Immature natural killer cell (primary cell): Measurements from ENCODE around the gene CCDC102A. TPM values are rescaled to one million over a fixed set of nuclear protein-coding genes. Genes with fewer than 3 reads are reported as not detected.
"Not testable (repeated sequence)": the region's sequence is repeated elsewhere in the genome, so short reads cannot be mapped to it uniquely, and the experiment has no call there.

Experiments
- DNase-seq, 3 donors: peaks; one replicate each; pipeline ENCODE4 v3.0.0; 2022; ENCODE audit warnings: mixed read lengths in 1 of 3
- H3K27ac Mint-ChIP-seq, 6 donors: one replicate each; pipeline ENCODE4 v1.8.0; 2020; ENCODE audit warnings: mixed read lengths in 6 of 6, mild to moderate bottlenecking in 5 of 6, inconsistent platforms in 4 of 6, moderate library complexity in 3 of 6
- H3K27me3 Mint-ChIP-seq, 3 donors: one replicate each; pipeline ENCODE4 v1.8.0; 2020 to 2021; ENCODE audit warnings: low read depth in 3 of 3, mild to moderate bottlenecking in 3 of 3, mixed read lengths in 3 of 3, moderate library complexity in 3 of 3, inconsistent platforms in 1 of 3
- H3K36me3 Mint-ChIP-seq, 3 donors: one replicate each; pipeline ENCODE4 v1.8.0; 2020; ENCODE audit warnings: mixed read lengths in 3 of 3, inconsistent platforms in 2 of 3, mild to moderate bottlenecking in 2 of 3
- H3K4me1 Mint-ChIP-seq, 2 donors: one replicate each; pipeline ENCODE4 v1.8.0; 2020; ENCODE audit warnings: inconsistent platforms in 2 of 2, mild to moderate bottlenecking in 2 of 2, mixed read lengths in 2 of 2, moderate library complexity in 1 of 2
- H3K4me3 Mint-ChIP-seq, 5 donors: one replicate each; pipeline ENCODE4 v1.8.0; 2020; ENCODE audit warnings: mild to moderate bottlenecking in 5 of 5, mixed read lengths in 5 of 5, inconsistent platforms in 3 of 5, moderate library complexity in 3 of 5
- H3K9me3 Mint-ChIP-seq, 6 donors: one replicate each; pipeline ENCODE4 v1.8.0; 2020; ENCODE audit warnings: mild to moderate bottlenecking in 6 of 6, mixed read lengths in 6 of 6, inconsistent platforms in 4 of 6, moderate library complexity in 3 of 6
- polyA plus RNA-seq, 3 donors: library from polyadenylated mRNA; unstranded; fragments of 300-500 nt; fragmentation: Illumina TruSeq; gene quantifications; one replicate each; pipeline ENCODE4 v1.2.3, GENCODE V29; 2021

Gene CCDC102A
- polyA plus RNA-seq, 3 donors from 2014 or later, result 8.8 to 26.4 (median 13.9) TPM

GRCh38 chr16:57508035-57508425, 28.3 kb downstream of the CCDC102A start:
- Mint-ChIP-seq H3K4me1 (no peaks in the 10 kb centered on the region), H3K4me3 (no peak overlapping the region), H3K27ac (no peak overlapping the region), H3K27me3 (peaks cover 0 to 3% (median 0%) of the 10 kb centered on the region in 3 donors), H3K9me3 (no peaks in the 10 kb centered on the region), H3K36me3 (peaks cover 0 to 4% (median 2%) of the 10 kb centered on the region in 3 donors)
- DNase-seq, result no peak

DNA sequence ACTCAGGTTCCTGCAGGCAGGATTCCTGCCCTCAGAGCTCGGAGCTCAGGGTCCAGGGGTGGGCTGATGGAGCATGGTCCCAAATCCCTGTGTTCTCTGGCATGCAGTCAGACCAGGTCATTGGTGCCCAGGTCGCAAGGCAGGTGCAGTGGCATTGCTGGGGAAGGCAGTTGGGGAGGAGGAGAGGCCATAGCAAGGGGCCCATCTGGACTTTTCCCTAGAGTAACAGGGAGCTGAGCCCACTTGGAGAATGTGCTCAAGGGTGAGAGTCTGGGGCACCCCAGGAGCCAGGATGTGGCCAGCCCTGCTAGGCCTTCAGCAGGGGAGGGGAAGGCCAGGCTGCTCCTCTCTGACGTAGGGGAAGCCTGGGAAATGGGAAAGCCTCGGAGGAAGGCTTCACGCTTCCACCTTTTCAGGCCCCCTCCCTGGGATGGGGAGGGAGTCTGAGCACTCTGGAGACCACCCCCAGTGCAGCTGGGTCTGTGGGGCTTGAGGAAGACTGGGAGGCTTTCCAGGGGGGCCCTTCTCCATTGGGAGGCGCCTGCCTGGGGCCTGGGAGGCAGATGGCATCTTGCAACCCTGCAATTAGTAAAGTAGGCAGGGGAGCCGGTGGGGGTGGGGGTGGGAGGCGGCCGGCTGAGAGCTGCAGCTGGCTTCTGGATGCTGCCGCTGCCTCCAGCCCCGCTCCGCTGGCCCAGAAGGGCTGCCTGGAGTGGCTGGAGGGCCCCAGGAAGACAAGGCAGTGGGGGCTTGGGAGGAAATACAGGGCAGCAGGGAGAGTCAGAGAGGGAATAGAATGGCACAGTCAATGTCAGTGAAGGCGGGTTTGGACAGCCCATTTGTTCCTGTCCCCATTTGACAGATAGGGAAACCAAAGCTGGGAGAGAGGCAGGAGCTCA, 29.0 kb downstream of the CCDC102A start:
- Mint-ChIP-seq H3K4me1 (no peaks in the 10 kb centered on the region), H3K9me3 (no peaks in the 10 kb centered on the region), H3K4me3 (no peak overlapping the region), H3K27ac (peak overlapping the region in 1 of 6 donors; percentile 28), H3K27me3 (peaks cover 0 to 3% (median 0%) of the 10 kb centered on the region in 3 donors), H3K36me3 (no peaks in the 10 kb centered on the region)
- no peak for DNase-seq

DNA sequence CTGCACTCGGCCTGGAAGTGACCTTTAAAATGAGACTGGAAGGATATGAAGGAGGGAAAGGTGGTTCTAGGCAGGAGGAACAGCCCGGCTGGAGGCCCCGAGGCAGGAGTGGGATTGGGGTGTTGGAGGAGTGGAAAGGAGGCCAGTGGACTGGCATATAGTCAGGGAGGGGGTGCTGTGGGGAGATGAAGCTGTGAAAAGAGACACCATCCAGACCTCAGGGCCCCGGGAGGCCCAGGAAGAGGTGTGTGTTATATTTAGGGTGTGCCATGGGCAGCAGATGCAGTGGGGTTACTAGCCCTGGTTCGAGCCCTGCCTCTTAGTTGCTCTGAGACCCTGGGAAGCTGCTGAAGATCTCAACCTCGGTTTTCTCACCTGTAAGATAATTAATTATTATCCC, 31.2 kb downstream of the CCDC102A start:
- DNase-seq, result no peak
- peaks cover 4 to 10% of the 10 kb centered on the region in 2 donors for H3K4me1 Mint-ChIP-seq
- H3K27me3 Mint-ChIP-seq, result peaks cover 0 to 3% (median 0%) of the 10 kb centered on the region in 3 donors
- H3K9me3 Mint-ChIP-seq, result no peaks in the 10 kb centered on the region
- H3K27ac Mint-ChIP-seq, result no peak overlapping the region
- H3K4me3 Mint-ChIP-seq, result no peak overlapping the region
- H3K36me3 Mint-ChIP-seq, result no peaks in the 10 kb centered on the region

DNA sequence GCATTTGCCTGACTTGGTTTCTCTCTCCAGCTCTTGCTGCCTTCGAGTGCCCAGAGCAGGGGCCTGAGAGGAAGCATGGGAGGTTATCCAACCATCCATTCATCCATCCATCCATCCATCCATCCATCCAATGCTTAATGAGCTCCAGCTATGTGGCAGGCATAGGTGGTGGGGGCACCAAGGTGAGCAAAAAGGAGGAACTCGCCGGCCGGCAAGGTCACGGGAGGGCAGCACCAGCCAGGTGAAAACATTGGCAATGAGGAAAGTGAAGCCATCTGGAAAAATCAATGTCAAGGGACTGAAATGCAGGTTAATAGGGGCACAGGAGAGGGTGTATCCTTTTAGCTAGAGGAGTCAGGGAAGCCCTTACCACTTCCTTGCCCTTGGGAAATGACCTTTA, 31.9 kb downstream of the CCDC102A start:
- Mint-ChIP-seq H3K4me1 (peaks cover 4 to 10% of the 10 kb centered on the region in 2 donors), H3K27me3 (peaks cover 0 to 3% (median 2%) of the 10 kb centered on the region in 3 donors), H3K36me3 (no peaks in the 10 kb centered on the region), H3K9me3 (no peaks in the 10 kb centered on the region), H3K4me3 (no peak overlapping the region), H3K27ac (no peak overlapping the region)
- DNase-seq, result no peak

GRCh38 chr16:57504001-57504400, 32.4 kb downstream of the CCDC102A start:
- DNase-seq, result no peak

GRCh38 chr16:57503366-57503765, 33.0 kb downstream of the CCDC102A start:
- H3K27me3 Mint-ChIP-seq, result peaks cover 0 to 3% (median 3%) of the 10 kb centered on the region in 3 donors
- H3K27ac Mint-ChIP-seq, result no peak overlapping the region
- H3K9me3 Mint-ChIP-seq, result no peaks in the 10 kb centered on the region
- H3K4me3 Mint-ChIP-seq, result no peak overlapping the region
- H3K36me3 Mint-ChIP-seq, result no peaks in the 10 kb centered on the region
- H3K4me1 Mint-ChIP-seq, result peaks cover 4 to 10% of the 10 kb centered on the region in 2 donors
- no peak for DNase-seq

More at GRCh38 chr16:57504001-57504400, 32.4 kb downstream of the CCDC102A start:
- Mint-ChIP-seq H3K4me1 (peaks cover 4 to 10% of the 10 kb centered on the region in 2 donors), H3K27ac (no peak overlapping the region), H3K36me3 (no peaks in the 10 kb centered on the region), H3K9me3 (no peaks in the 10 kb centered on the region), H3K4me3 (no peak overlapping the region), H3K27me3 (peaks cover 0 to 3% (median 2%) of the 10 kb centered on the region in 3 donors)

DNA sequence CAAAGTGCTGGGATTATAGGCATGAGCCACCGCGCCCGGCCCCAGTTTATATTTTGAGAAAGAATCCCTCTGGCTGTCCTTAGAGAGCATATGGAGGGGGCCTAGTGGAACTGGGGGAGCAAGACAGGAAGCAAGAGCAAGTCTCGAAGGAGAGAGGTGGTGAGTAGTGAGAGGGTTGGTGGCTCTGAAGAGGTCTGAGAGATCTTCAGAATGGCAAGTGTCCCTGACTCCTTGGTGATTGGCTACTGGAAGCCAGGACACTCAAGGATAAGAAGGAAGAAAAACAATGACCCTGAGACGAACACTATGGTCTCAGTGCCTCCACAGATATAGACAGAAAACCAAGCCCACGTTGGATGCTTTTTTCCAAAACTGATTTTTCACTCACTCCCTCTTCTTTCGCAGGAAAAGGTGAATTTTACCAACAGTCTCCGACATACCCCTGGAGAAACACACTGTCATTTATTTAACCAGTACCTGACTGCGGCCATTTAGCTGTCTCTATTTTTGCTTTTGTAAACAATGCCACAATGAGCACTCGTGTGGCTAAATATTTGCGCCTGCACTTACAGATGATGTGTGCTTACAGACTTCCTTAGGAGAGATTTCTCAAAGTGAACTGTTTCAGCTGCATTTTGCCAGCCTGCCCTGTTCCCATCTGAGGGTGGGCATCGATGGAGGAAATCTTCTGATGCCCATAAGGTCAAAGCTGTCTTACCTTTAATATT, 34.2 kb downstream of the CCDC102A start:
- DNase-seq, result no peak
- H3K27me3 Mint-ChIP-seq, result peaks cover 0 to 3% (median 3%) of the 10 kb centered on the region in 3 donors
- H3K4me3 Mint-ChIP-seq, result no peak overlapping the region
- H3K36me3 Mint-ChIP-seq, result no peaks in the 10 kb centered on the region
- H3K9me3 Mint-ChIP-seq, result no peaks in the 10 kb centered on the region
- no peak overlapping the region for H3K27ac Mint-ChIP-seq
- H3K4me1 Mint-ChIP-seq, result peaks cover 4 to 10% of the 10 kb centered on the region in 2 donors

DNA sequence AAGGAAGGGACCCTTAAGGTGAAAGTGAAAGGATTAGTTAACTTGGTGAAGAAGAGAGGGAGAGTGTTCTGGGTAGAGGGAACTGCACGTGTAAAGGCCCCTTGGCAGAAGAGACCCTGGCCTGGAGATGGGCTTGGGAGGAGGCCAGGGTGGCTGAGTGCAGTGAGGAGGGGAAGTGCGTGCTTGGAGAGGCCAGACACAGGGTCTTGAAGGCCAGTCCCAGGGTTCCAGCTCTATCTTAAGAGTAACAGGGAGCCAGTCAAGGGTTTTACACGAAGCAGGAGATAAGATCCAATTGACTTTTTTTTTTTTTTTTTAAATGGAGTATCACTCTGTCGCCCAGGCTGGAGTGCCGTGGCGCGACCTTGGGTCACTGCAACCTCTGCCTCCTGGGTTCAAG, 34.9 kb downstream of the CCDC102A start:
- H3K4me1 Mint-ChIP-seq, result peaks cover 4 to 10% of the 10 kb centered on the region in 2 donors
- peak overlapping the region in 2 of 6 donors; percentile 13 to 53 for H3K27ac Mint-ChIP-seq
- no peaks in the 10 kb centered on the region for H3K9me3 Mint-ChIP-seq
- H3K27me3 Mint-ChIP-seq, result peaks cover 0 to 3% (median 0%) of the 10 kb centered on the region in 3 donors
- H3K36me3 Mint-ChIP-seq, result no peaks in the 10 kb centered on the region
- H3K4me3 Mint-ChIP-seq, result no peak overlapping the region
- DNase-seq, result no peak

- peak overlapping the region in 3 of 6 donors; percentile 13 to 65 (median 53) for H3K27ac Mint-ChIP-seq
- no peak for DNase-seq
- no peak overlapping the region for H3K4me3 Mint-ChIP-seq
- H3K27me3 Mint-ChIP-seq, result peaks cover 0 to 3% (median 0%) of the 10 kb centered on the region in 3 donors
- no peaks in the 10 kb centered on the region for H3K36me3 Mint-ChIP-seq
- H3K4me1 Mint-ChIP-seq, result peaks cover 4 to 10% of the 10 kb centered on the region in 2 donors
- H3K9me3 Mint-ChIP-seq, result no peaks in the 10 kb centered on the region
Measured at GRCh38 chr16:57500578-57501111, 35.7 kb downstream of the CCDC102A start.

GRCh38 chr16:57499941-57500340, 36.4 kb downstream of the CCDC102A start:
- not testable (repeated sequence) for H3K27me3 Mint-ChIP-seq, H3K4me3 Mint-ChIP-seq, H3K9me3 Mint-ChIP-seq, DNase-seq, H3K27ac Mint-ChIP-seq, H3K36me3 Mint-ChIP-seq
- H3K4me1 Mint-ChIP-seq, result peaks cover 4 to 10% of the 10 kb centered on the region in 2 donors

GRCh38 chr16:57498031-57498430, 38.3 kb downstream of the CCDC102A start:
- H3K36me3 Mint-ChIP-seq, result no peaks in the 10 kb centered on the region
- H3K27me3 Mint-ChIP-seq, result peaks cover 0 to 3% (median 2%) of the 10 kb centered on the region in 3 donors
- DNase-seq, result no peak
- no peak overlapping the region for H3K27ac Mint-ChIP-seq
- H3K4me3 Mint-ChIP-seq, result no peak overlapping the region
- H3K9me3 Mint-ChIP-seq, result no peaks in the 10 kb centered on the region
- peaks cover 4 to 10% of the 10 kb centered on the region in 2 donors for H3K4me1 Mint-ChIP-seq

GRCh38 chr16:57497121-57497520, 39.2 kb downstream of the CCDC102A start:
- Mint-ChIP-seq H3K36me3 (no peaks in the 10 kb centered on the region), H3K4me3 (no peak overlapping the region), H3K9me3 (no peaks in the 10 kb centered on the region), H3K27me3 (peaks cover 0 to 3% (median 2%) of the 10 kb centered on the region in 3 donors), H3K27ac (no peak overlapping the region), H3K4me1 (peaks cover 4 to 10% of the 10 kb centered on the region in 2 donors)
- no peak for DNase-seq

GRCh38 chr16:57493767-57494166, 42.6 kb downstream of the CCDC102A start:
- Mint-ChIP-seq H3K4me3 (no peak overlapping the region), H3K36me3 (no peaks in the 10 kb centered on the region), H3K27ac (no peak overlapping the region), H3K4me1 (no peaks in the 10 kb centered on the region), H3K9me3 (no peaks in the 10 kb centered on the region), H3K27me3 (peaks cover 0 to 5% (median 1%) of the 10 kb centered on the region in 3 donors)
- DNase-seq, result no peak

GRCh38 chr16:57489229-57489628, 47.1 kb downstream of the CCDC102A start:
- no peaks in the 10 kb centered on the region for H3K9me3 Mint-ChIP-seq
- peaks cover 0 to 5% (median 0%) of the 10 kb centered on the region in 3 donors for H3K27me3 Mint-ChIP-seq
- H3K36me3 Mint-ChIP-seq, result no peaks in the 10 kb centered on the region
- H3K4me1 Mint-ChIP-seq, result peaks cover 18% of the 10 kb centered on the region in 2 donors
- H3K4me3 Mint-ChIP-seq, result no peak overlapping the region
- no peak overlapping the region for H3K27ac Mint-ChIP-seq
- no peak for DNase-seq
